ENCODE measurements around the gene CMSS1.
A peak's percentile ranks its signal among the peaks of the same experiment; 100 is the strongest.

CMSS1 gene

DNA sequence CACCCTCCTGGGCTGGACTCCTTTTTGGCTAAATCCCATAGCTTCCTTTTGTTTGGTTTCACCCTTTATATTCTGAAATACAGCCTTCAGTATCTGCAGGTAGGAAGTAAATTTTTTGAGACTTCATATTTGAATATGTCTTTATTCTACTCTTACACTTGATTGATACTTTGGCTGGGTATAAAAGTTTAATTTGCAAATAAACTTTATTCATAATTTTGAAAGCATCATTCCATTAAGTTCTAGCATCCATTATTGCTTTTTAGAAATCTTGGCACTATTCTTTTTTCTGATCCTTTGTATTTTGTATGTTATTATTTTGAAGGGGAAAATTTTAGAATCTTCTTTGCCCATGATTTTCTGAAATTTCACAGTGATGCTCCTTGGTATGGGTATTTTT lies 337.9 kb downstream of the CMSS1 start:
- no peak for ATAC-seq
- no peak for TF ChIP-seq CSDC2 (CRISPR knock-in tag; IDR thresholded peaks at IDR 0.05)
- no peak for TF ChIP-seq TCF4 (CRISPR knock-in tag; IDR thresholded peaks at IDR 0.05; ENCODE audit: borderline replicate concordance)
- TF ChIP-seq SNAI2 (CRISPR knock-in tag; IDR thresholded peaks at IDR 0.05) = no peak
- TF ChIP-seq, protein P1, sequence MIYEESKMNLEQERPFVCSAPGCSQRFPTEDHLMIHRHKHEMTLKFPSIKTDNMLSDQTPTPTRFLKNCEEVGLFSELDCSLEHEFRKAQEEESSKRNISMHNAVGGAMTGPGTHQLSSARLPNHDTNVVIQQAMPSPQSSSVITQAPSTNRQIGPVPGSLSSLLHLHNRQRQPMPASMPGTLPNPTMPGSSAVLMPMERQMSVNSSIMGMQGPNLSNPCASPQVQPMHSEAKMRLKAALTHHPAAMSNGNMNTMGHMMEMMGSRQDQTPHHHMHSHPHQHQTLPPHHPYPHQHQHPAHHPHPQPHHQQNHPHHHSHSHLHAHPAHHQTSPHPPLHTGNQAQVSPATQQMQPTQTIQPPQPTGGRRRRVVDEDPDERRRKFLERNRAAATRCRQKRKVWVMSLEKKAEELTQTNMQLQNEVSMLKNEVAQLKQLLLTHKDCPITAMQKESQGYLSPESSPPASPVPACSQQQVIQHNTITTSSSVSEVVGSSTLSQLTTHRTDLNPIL (CRISPR knock-in tag; IDR thresholded peaks at IDR 0.05; ENCODE audit: low read depth) = no peak
- TF ChIP-seq, protein P2, sequence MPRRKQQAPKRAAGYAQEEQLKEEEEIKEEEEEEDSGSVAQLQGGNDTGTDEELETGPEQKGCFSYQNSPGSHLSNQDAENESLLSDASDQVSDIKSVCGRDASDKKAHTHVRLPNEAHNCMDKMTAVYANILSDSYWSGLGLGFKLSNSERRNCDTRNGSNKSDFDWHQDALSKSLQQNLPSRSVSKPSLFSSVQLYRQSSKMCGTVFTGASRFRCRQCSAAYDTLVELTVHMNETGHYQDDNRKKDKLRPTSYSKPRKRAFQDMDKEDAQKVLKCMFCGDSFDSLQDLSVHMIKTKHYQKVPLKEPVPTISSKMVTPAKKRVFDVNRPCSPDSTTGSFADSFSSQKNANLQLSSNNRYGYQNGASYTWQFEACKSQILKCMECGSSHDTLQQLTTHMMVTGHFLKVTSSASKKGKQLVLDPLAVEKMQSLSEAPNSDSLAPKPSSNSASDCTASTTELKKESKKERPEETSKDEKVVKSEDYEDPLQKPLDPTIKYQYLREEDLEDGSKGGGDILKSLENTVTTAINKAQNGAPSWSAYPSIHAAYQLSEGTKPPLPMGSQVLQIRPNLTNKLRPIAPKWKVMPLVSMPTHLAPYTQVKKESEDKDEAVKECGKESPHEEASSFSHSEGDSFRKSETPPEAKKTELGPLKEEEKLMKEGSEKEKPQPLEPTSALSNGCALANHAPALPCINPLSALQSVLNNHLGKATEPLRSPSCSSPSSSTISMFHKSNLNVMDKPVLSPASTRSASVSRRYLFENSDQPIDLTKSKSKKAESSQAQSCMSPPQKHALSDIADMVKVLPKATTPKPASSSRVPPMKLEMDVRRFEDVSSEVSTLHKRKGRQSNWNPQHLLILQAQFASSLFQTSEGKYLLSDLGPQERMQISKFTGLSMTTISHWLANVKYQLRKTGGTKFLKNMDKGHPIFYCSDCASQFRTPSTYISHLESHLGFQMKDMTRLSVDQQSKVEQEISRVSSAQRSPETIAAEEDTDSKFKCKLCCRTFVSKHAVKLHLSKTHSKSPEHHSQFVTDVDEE (CRISPR knock-in tag; IDR thresholded peaks at IDR 0.05) = no peak
- TF ChIP-seq TOX (CRISPR knock-in tag; IDR thresholded peaks at IDR 0.05; ENCODE audit: borderline replicate concordance) = no peak

DNA sequence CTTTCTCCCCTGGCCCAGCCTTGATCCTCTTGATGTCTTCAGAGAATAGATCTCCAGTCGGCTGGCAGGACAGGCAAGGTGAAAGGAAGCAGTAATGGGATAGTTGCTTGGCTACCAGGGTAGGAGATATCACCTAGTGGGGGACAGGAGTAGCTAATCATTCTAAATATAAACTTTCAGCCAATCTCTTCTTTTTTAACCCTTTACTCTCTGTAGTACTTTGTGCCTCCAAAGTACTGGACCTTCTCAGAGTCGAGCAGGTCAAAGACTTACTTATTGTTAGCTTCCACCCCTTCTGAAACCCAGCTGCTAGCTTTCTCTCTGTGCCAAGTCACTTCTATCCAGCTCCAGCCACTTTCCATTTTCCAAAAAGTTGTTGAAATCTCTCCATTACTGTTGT lies 340.0 kb downstream of the CMSS1 start:
- TF ChIP-seq, protein P3, sequence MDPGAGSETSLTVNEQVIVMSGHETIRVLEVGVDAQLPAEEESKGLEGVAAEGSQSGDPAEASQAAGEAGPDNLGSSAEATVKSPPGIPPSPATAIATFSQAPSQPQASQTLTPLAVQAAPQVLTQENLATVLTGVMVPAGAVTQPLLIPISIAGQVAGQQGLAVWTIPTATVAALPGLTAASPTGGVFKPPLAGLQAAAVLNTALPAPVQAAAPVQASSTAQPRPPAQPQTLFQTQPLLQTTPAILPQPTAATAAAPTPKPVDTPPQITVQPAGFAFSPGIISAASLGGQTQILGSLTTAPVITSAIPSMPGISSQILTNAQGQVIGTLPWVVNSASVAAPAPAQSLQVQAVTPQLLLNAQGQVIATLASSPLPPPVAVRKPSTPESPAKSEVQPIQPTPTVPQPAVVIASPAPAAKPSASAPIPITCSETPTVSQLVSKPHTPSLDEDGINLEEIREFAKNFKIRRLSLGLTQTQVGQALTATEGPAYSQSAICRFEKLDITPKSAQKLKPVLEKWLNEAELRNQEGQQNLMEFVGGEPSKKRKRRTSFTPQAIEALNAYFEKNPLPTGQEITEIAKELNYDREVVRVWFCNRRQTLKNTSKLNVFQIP (CRISPR knock-in tag; IDR thresholded peaks at IDR 0.05; ENCODE audit: borderline replicate concordance, low read depth) = no peak
- TF ChIP-seq OSR1 (CRISPR knock-in tag; IDR thresholded peaks at IDR 0.05) = no peak
- TF ChIP-seq SNAI2 (CRISPR knock-in tag; IDR thresholded peaks at IDR 0.05) = no peak
- TF ChIP-seq TCF4 (CRISPR knock-in tag; IDR thresholded peaks at IDR 0.05; ENCODE audit: borderline replicate concordance) = no peak
- TF ChIP-seq, protein P2 (CRISPR knock-in tag; IDR thresholded peaks at IDR 0.05) = no peak
- TF ChIP-seq GLIS3 (CRISPR knock-in tag; IDR thresholded peaks at IDR 0.05) = no peak
- no peak for TF ChIP-seq ARNTL (CRISPR knock-in tag; IDR thresholded peaks at IDR 0.05; ENCODE audit: borderline replicate concordance, low read depth)
- TF ChIP-seq PPARA (CRISPR knock-in tag; IDR thresholded peaks at IDR 0.05; ENCODE audit: borderline replicate concordance) = no peak
- TF ChIP-seq ZFP3 (CRISPR knock-in tag; IDR thresholded peaks at IDR 0.05) = no peak
- TF ChIP-seq CSDC2 (CRISPR knock-in tag; IDR thresholded peaks at IDR 0.05) = no peak
- no peak for TF ChIP-seq ESRRG (CRISPR knock-in tag; IDR thresholded peaks at IDR 0.05)
- no peak for TF ChIP-seq TOX (CRISPR knock-in tag; IDR thresholded peaks at IDR 0.05; ENCODE audit: borderline replicate concordance)
- TF ChIP-seq, protein P4, sequence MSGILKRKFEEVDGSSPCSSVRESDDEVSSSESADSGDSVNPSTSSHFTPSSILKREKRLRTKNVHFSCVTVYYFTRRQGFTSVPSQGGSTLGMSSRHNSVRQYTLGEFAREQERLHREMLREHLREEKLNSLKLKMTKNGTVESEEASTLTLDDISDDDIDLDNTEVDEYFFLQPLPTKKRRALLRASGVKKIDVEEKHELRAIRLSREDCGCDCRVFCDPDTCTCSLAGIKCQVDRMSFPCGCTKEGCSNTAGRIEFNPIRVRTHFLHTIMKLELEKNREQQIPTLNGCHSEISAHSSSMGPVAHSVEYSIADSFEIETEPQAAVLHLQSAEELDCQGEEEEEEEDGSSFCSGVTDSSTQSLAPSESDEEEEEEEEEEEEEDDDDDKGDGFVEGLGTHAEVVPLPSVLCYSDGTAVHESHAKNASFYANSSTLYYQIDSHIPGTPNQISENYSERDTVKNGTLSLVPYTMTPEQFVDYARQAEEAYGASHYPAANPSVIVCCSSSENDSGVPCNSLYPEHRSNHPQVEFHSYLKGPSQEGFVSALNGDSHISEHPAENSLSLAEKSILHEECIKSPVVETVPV (CRISPR knock-in tag; IDR thresholded peaks at IDR 0.05) = no peak
- TF ChIP-seq ZNF565 (CRISPR knock-in tag; conservative IDR thresholded peaks at IDR 0.05; ENCODE audit: low read depth) = no peak
- no peak for TF ChIP-seq ZNF8 (CRISPR knock-in tag; IDR thresholded peaks at IDR 0.05)
- no peak for TF ChIP-seq RARB (CRISPR knock-in tag; IDR thresholded peaks at IDR 0.05)
- TF ChIP-seq, protein P1 (CRISPR knock-in tag; IDR thresholded peaks at IDR 0.05; ENCODE audit: low read depth) = no peak
- ATAC-seq = no peak

DNA sequence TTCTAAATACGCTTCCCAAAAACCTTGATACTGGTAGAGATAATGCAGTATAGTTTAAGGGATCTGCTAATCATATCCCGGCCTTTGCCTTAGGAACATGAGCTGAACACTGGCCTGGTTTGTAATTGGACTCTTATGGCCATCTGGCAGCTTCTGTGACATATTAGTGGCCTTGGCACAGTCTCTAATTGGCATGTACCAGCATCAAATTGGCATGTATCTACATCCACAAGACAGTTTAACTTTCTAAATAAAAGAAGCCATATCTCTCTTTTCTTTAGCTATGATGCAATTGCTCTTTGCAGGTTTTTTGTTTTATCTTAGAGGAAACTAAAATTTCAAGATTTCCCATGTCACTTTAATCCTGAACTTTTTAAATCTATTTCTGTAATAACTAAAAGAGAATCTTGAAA lies 341.3 kb downstream of the CMSS1 start:
- peak; percentile 74 for ATAC-seq
- TF ChIP-seq GLIS3 (CRISPR knock-in tag; IDR thresholded peaks at IDR 0.05) (peak; percentile 72; the same call in 1 of the 2 replicates), ZFP3 (CRISPR knock-in tag; IDR thresholded peaks at IDR 0.05) (no peak), BACH2 (CRISPR knock-in tag; IDR thresholded peaks at IDR 0.05; ENCODE audit: borderline replicate concordance) (no peak), TCF4 (CRISPR knock-in tag; IDR thresholded peaks at IDR 0.05; ENCODE audit: borderline replicate concordance) (peak; percentile 94)
- TF ChIP-seq, protein P5, sequence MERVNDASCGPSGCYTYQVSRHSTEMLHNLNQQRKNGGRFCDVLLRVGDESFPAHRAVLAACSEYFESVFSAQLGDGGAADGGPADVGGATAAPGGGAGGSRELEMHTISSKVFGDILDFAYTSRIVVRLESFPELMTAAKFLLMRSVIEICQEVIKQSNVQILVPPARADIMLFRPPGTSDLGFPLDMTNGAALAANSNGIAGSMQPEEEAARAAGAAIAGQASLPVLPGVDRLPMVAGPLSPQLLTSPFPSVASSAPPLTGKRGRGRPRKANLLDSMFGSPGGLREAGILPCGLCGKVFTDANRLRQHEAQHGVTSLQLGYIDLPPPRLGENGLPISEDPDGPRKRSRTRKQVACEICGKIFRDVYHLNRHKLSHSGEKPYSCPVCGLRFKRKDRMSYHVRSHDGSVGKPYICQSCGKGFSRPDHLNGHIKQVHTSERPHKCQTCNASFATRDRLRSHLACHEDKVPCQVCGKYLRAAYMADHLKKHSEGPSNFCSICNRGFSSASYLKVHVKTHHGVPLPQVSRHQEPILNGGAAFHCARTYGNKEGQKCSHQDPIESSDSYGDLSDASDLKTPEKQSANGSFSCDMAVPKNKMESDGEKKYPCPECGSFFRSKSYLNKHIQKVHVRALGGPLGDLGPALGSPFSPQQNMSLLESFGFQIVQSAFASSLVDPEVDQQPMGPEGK (CRISPR knock-in tag; IDR thresholded peaks at IDR 0.05; ENCODE audit: borderline replicate concordance) = no peak
- TF ChIP-seq, protein P2 (CRISPR knock-in tag; IDR thresholded peaks at IDR 0.05) = peak; percentile 92

Data from SK-N-SH treated with all-trans-retinoic acid at 6 μM for 48 hours (cell line).